Measurements from ENCODE around the gene FAM228B.

- TF ChIP-seq CTCF (IDR thresholded peaks at IDR 0.05) (no peak), EP300 (IDR thresholded peaks at IDR 0.05) (no peak), POLR2AphosphoS5 (IDR thresholded peaks at IDR 0.05) (no peak)
Observed at GRCh38 chr2:24105816-24106215, 17.5 kb upstream of the FAM228B start.
